ENCODE measurements around the gene TAB3. TPM values are rescaled to one million over a fixed set of nuclear protein-coding genes. Genes with fewer than 3 reads are reported as not detected.

The TAB3 gene
- total and polyA plus RNA-seq, 10 of the 15 experiments (the other 5 are each of a cell fraction or from before 2014, with no cell fraction given), result 1.7 to 22.1 (median 9.1) TPM

- 23% methylated on average over 3 of the region's 3 CpGs for WGBS (ENCODE audit: insufficient coverage, insufficient replicate concordance, low lambda C conversion rate, missing lambda C conversion rate)
- intact Hi-C loops (cut with micrococcal nuclease; ENCODE audit: unreplicated experiment), result loop anchor here (2.0 kb wide), 1 partner anchor 128 kb away; no protein-coding TSS in a partner anchor
Measured at GRCh38 chrX:30865015-30865414, 24.0 kb downstream of the TAB3 start.

More at GRCh38 chrX:30865015-30865414, 24.0 kb downstream of the TAB3 start:
- ChIA-PET CTCF (interaction anchor here (0.6 to 3.9 kb wide), 15 partner anchors 10 to 256 kb away, joined by 3 to 36 read pairs (median 3); no protein-coding TSS in a partner anchor), RAD21 (ENCODE audit: unreplicated experiment) (interaction anchor here (0.7 to 3.0 kb wide), 2 partner anchors 130 to 229 kb away, joined by 3 to 19 read pairs; no protein-coding TSS in a partner anchor), POLR2A (no interaction called here), SMC1A (ENCODE audit: uncharacterized antibody, unreplicated experiment) (interaction anchor here (1.0 to 2.6 kb wide), 8 partner anchors 9 to 295 kb away, joined by 4 to 15 read pairs (median 5); no protein-coding TSS in a partner anchor)
- no peaks in the 10 kb centered on the region for H3K36me3 ChIP-seq (ENCODE audit: control insufficient read depth in 2 of 2, insufficient read depth in 2 of 2, low read length in 1 of 2)
- ATAC-seq (peak; percentile 82), FAIRE-seq (no peak), DNase-seq (ENCODE audit: low read depth, low spot score) (no peak)
- H3K9ac ChIP-seq (ENCODE audit: control insufficient read depth, insufficient read depth, low read length), result no peak overlapping the region
- H4K20me1 ChIP-seq (ENCODE audit: control insufficient read depth, insufficient read depth), result no peaks in the 10 kb centered on the region
- H2AFZ ChIP-seq (ENCODE audit: control insufficient read depth, low read depth, low read length), result no peak overlapping the region
- H3K27me3 ChIP-seq (replicated peaks in 1 of 2; ENCODE audit: control insufficient read depth in 2 of 2, insufficient read depth in 2 of 2, low read length in 1 of 2), result no peaks in the 10 kb centered on the region
- no peaks in the 10 kb centered on the region for H3K4me1 ChIP-seq (ENCODE audit: control insufficient read depth, insufficient read depth, low read length)
- H3K79me2 ChIP-seq (ENCODE audit: control insufficient read depth, insufficient read depth, low read length), result no peaks in the 10 kb centered on the region
- H3K4me2 ChIP-seq (ENCODE audit: control insufficient read depth, insufficient read depth), result no peak overlapping the region
- BruUV-seq (replicated peaks), result no TSS peak
- in situ Hi-C loops (cut with MboI), result no loop called here
- H3K9me3 ChIP-seq (replicated peaks; ENCODE audit: control insufficient read depth, insufficient read depth, low read length), result no peaks in the 10 kb centered on the region
- no peak overlapping the region for H3K4me3 ChIP-seq
- TF ChIP-seq RAD21 (IDR thresholded peaks at IDR 0.05; ENCODE audit: insufficient read depth, low read depth, low read length) (0 out of 2 replicates have a peak, but pooled peaks have one; percentile 9), SMC3 (IDR thresholded peaks at IDR 0.05; ENCODE audit: borderline replicate concordance, low read length) (peak; percentile 29; the same call in 1 of the 2 replicates), SIN3A (IDR thresholded peaks at IDR 0.05; ENCODE audit: low read depth, low read length) (no peak), CTCF (IDR thresholded peaks at IDR 0.05 in 2 of 3, conservative IDR thresholded peaks at IDR 0.05 in 1 of 3; ENCODE audit: control insufficient read depth in 2 of 3, extremely low read depth in 1 of 3, insufficient read depth in 1 of 3, low read depth in 3 of 3, low read length in 3 of 3) (peak; percentile 24 to 36 (median 29); a peak in 4 of 6 replicates), NR2C2 (IDR thresholded peaks at IDR 0.05; ENCODE audit: borderline replicate concordance, control insufficient read depth, insufficient read length, low read depth) (no peak)
- no peak overlapping the region for H3K27ac ChIP-seq (ENCODE audit: control insufficient read depth, insufficient read depth)

Data from GM12878 (cell line).